ENCODE results near the gene GTF2B.
"Not testable (repeated sequence)": the region's sequence is repeated elsewhere in the genome, so short reads cannot be mapped to it uniquely, and the experiment has no call there.

Gene GTF2B

GRCh38 chr1:88891318-88891950, at the start of gene GTF2B:
GTF2B (minus strand) TSS chr1:88891567; CDS start chr1:88891499, 68 bp downstream.
- H3K27me3 ChIP-seq (ENCODE audit: control insufficient read depth, insufficient read depth, low read length), result no peaks in the 10 kb centered on the region
- H3K4me1 ChIP-seq (ENCODE audit: control insufficient read depth, insufficient read depth, low read length), result no peaks in the 10 kb centered on the region
- H3K9ac ChIP-seq (ENCODE audit: low read length), result peak within 1 kb of the TSS; percentile 98
- no peaks in the 10 kb centered on the region for H3K9me3 ChIP-seq (ENCODE audit: control insufficient read depth, low read length)
- H3K4me3 ChIP-seq (ENCODE audit: low read length), result peak within 1 kb of the TSS; percentile 98
- no peaks in the 10 kb centered on the region for H3K36me3 ChIP-seq (ENCODE audit: control insufficient read depth, insufficient read depth, low read length)

GRCh38 chr1:88938528-88938927, 47.2 kb upstream of the GTF2B start:
- H3K4me3 ChIP-seq (ENCODE audit: low read length); H3K4me1 ChIP-seq (ENCODE audit: control insufficient read depth, insufficient read depth, low read length); H3K27me3 ChIP-seq (ENCODE audit: control insufficient read depth, insufficient read depth, low read length); H3K36me3 ChIP-seq (ENCODE audit: control insufficient read depth, insufficient read depth, low read length); H3K9ac ChIP-seq (ENCODE audit: low read length); H3K9me3 ChIP-seq (ENCODE audit: control insufficient read depth, low read length): not testable (repeated sequence)

GRCh38 chr1:88936760-88937342, 45.5 kb upstream of the GTF2B start:
- Histone ChIP-seq H3K9me3 (ENCODE audit: control insufficient read depth, low read length) (no peaks in the 10 kb centered on the region), H3K9ac (ENCODE audit: low read length) (no peak overlapping the region), H3K4me3 (ENCODE audit: low read length) (no peak overlapping the region), H3K36me3 (ENCODE audit: control insufficient read depth, insufficient read depth, low read length) (peaks cover 4% of the 10 kb centered on the region), H3K27me3 (ENCODE audit: control insufficient read depth, insufficient read depth, low read length) (no peaks in the 10 kb centered on the region), H3K4me1 (ENCODE audit: control insufficient read depth, insufficient read depth, low read length) (no peaks in the 10 kb centered on the region)

GRCh38 chr1:88936223-88936523, 44.8 kb upstream of the GTF2B start:
- no peak overlapping the region for H3K9ac ChIP-seq (ENCODE audit: low read length)
- no peaks in the 10 kb centered on the region for H3K27me3 ChIP-seq (ENCODE audit: control insufficient read depth, insufficient read depth, low read length)
- no peak overlapping the region for H3K4me3 ChIP-seq (ENCODE audit: low read length)
- H3K36me3 ChIP-seq (ENCODE audit: control insufficient read depth, insufficient read depth, low read length), result peaks cover 4% of the 10 kb centered on the region
- H3K4me1 ChIP-seq (ENCODE audit: control insufficient read depth, insufficient read depth, low read length), result no peaks in the 10 kb centered on the region
- H3K9me3 ChIP-seq (ENCODE audit: control insufficient read depth, low read length), result no peaks in the 10 kb centered on the region

GRCh38 chr1:88935522-88936222, 44.3 kb upstream of the GTF2B start:
- no peaks in the 10 kb centered on the region for H3K4me1 ChIP-seq (ENCODE audit: control insufficient read depth, insufficient read depth, low read length)
- H3K36me3 ChIP-seq (ENCODE audit: control insufficient read depth, insufficient read depth, low read length), result peaks cover 4% of the 10 kb centered on the region
- no peaks in the 10 kb centered on the region for H3K9me3 ChIP-seq (ENCODE audit: control insufficient read depth, low read length)
- H3K9ac ChIP-seq (ENCODE audit: low read length), result no peak overlapping the region
- no peak overlapping the region for H3K4me3 ChIP-seq (ENCODE audit: low read length)
- no peaks in the 10 kb centered on the region for H3K27me3 ChIP-seq (ENCODE audit: control insufficient read depth, insufficient read depth, low read length)

GRCh38 chr1:88930176-88930575, 38.8 kb upstream of the GTF2B start:
- H3K36me3 ChIP-seq (ENCODE audit: control insufficient read depth, insufficient read depth, low read length); H3K9ac ChIP-seq (ENCODE audit: low read length); H3K27me3 ChIP-seq (ENCODE audit: control insufficient read depth, insufficient read depth, low read length); H3K9me3 ChIP-seq (ENCODE audit: control insufficient read depth, low read length); H3K4me1 ChIP-seq (ENCODE audit: control insufficient read depth, insufficient read depth, low read length); H3K4me3 ChIP-seq (ENCODE audit: low read length): not testable (repeated sequence)

GRCh38 chr1:88923224-88923623, 31.9 kb upstream of the GTF2B start:
- Histone ChIP-seq H3K4me1 (ENCODE audit: control insufficient read depth, insufficient read depth, low read length) (no peaks in the 10 kb centered on the region), H3K9ac (ENCODE audit: low read length) (no peak overlapping the region), H3K9me3 (ENCODE audit: control insufficient read depth, low read length) (no peaks in the 10 kb centered on the region), H3K4me3 (ENCODE audit: low read length) (no peak overlapping the region), H3K36me3 (ENCODE audit: control insufficient read depth, insufficient read depth, low read length) (peaks cover 5% of the 10 kb centered on the region), H3K27me3 (ENCODE audit: control insufficient read depth, insufficient read depth, low read length) (no peaks in the 10 kb centered on the region)

GRCh38 chr1:88922214-88922613, 30.8 kb upstream of the GTF2B start:
- Histone ChIP-seq H3K9ac (ENCODE audit: low read length) (no peak overlapping the region), H3K27me3 (ENCODE audit: control insufficient read depth, insufficient read depth, low read length) (no peaks in the 10 kb centered on the region), H3K9me3 (ENCODE audit: control insufficient read depth, low read length) (peaks cover 3% of the 10 kb centered on the region), H3K4me1 (ENCODE audit: control insufficient read depth, insufficient read depth, low read length) (no peaks in the 10 kb centered on the region), H3K4me3 (ENCODE audit: low read length) (no peak overlapping the region), H3K36me3 (ENCODE audit: control insufficient read depth, insufficient read depth, low read length) (peaks cover 5% of the 10 kb centered on the region)

- Histone ChIP-seq H3K9me3 (ENCODE audit: control insufficient read depth, low read length) (peaks cover 5% of the 10 kb centered on the region), H3K9ac (ENCODE audit: low read length) (no peak overlapping the region), H3K4me1 (ENCODE audit: control insufficient read depth, insufficient read depth, low read length) (no peaks in the 10 kb centered on the region), H3K27me3 (ENCODE audit: control insufficient read depth, insufficient read depth, low read length) (no peaks in the 10 kb centered on the region), H3K4me3 (ENCODE audit: low read length) (no peak overlapping the region), H3K36me3 (ENCODE audit: control insufficient read depth, insufficient read depth, low read length) (peaks cover 5% of the 10 kb centered on the region)
Measured at GRCh38 chr1:88920845-88921244, 29.5 kb upstream of the GTF2B start.

GRCh38 chr1:88917321-88918025, 26.1 kb upstream of the GTF2B start:
- Histone ChIP-seq H3K4me1 (ENCODE audit: control insufficient read depth, insufficient read depth, low read length) (no peaks in the 10 kb centered on the region), H3K27me3 (ENCODE audit: control insufficient read depth, insufficient read depth, low read length) (no peaks in the 10 kb centered on the region), H3K4me3 (ENCODE audit: low read length) (no peak overlapping the region), H3K9ac (ENCODE audit: low read length) (no peak overlapping the region), H3K9me3 (ENCODE audit: control insufficient read depth, low read length) (peaks cover 5% of the 10 kb centered on the region), H3K36me3 (ENCODE audit: control insufficient read depth, insufficient read depth, low read length) (peaks cover 5% of the 10 kb centered on the region)

- Histone ChIP-seq H3K9ac (ENCODE audit: low read length) (no peak overlapping the region), H3K27me3 (ENCODE audit: control insufficient read depth, insufficient read depth, low read length) (no peaks in the 10 kb centered on the region), H3K4me3 (ENCODE audit: low read length) (no peak overlapping the region), H3K36me3 (ENCODE audit: control insufficient read depth, insufficient read depth, low read length) (peaks cover 5% of the 10 kb centered on the region), H3K4me1 (ENCODE audit: control insufficient read depth, insufficient read depth, low read length) (no peaks in the 10 kb centered on the region), H3K9me3 (ENCODE audit: control insufficient read depth, low read length) (peaks cover 5% of the 10 kb centered on the region)
Measured at GRCh38 chr1:88916883-88917282, 25.5 kb upstream of the GTF2B start.

- H3K9me3 ChIP-seq (ENCODE audit: control insufficient read depth, low read length); H3K4me1 ChIP-seq (ENCODE audit: control insufficient read depth, insufficient read depth, low read length); H3K4me3 ChIP-seq (ENCODE audit: low read length); H3K27me3 ChIP-seq (ENCODE audit: control insufficient read depth, insufficient read depth, low read length); H3K9ac ChIP-seq (ENCODE audit: low read length); H3K36me3 ChIP-seq (ENCODE audit: control insufficient read depth, insufficient read depth, low read length): not testable (repeated sequence)
Measured at GRCh38 chr1:88911800-88912199, 20.4 kb upstream of the GTF2B start.

All from mucosa of stomach (tissue), 1 donor.